Stimulated activated CD4-positive, alpha-beta T cell treated with anti-CD3 and anti-CD28 coated beads, Interleukin-2, amount 100 ng/mL, for 4 hours (primary cell): ENCODE measurements around the gene ZFAND2B.
"Not testable (repeated sequence)": the region's sequence is repeated elsewhere in the genome, so short reads cannot be mapped to it uniquely, and the experiment has no call there.

Experiments used
- DNase-seq: peaks from one replicate; pipeline ENCODE4 v3.0.0-alpha.2; 2020; ENCODE audit warnings: low read depth

ZFAND2B gene

GRCh38 chr2:219250049-219250781 is 43.6 kb downstream of the ZFAND2B start:
- no peak for DNase-seq

GRCh38 chr2:219251656-219252055 is 45.1 kb downstream of the ZFAND2B start:
- DNase-seq: no peak

GRCh38 chr2:219252084-219252483 is 45.5 kb downstream of the ZFAND2B start:
- DNase-seq: peak; percentile 32

GRCh38 chr2:219252570-219252899 is 46.0 kb downstream of the ZFAND2B start:
- peak; percentile 28 for DNase-seq

GRCh38 chr2:219252900-219253752 is 46.5 kb downstream of the ZFAND2B start, which contains the start of gene TUBA4B:
TUBA4B (plus strand) TSS chr2:219253243; CDS start chr2:219253408, 165 bp downstream.
- peak; percentile 21 for DNase-seq

GRCh38 chr2:219253753-219254589 is 47.4 kb downstream of the ZFAND2B start, which contains the start of gene TUBA4A:
TUBA4A (minus strand) TSS chr2:219253918; CDS start chr2:219253858, 60 bp downstream.
- DNase-seq: peak; percentile 89

- DNase-seq: peak; percentile 25
Observed at GRCh38 chr2:219254590-219255201, 48.1 kb downstream of the ZFAND2B start.

GRCh38 chr2:219258942-219259341 is 52.4 kb downstream of the ZFAND2B start:
- not testable (repeated sequence) for DNase-seq
